Measurements from ENCODE around the gene PACS2.
"Not testable (repeated sequence)": the region's sequence is repeated elsewhere in the genome, so short reads cannot be mapped to it uniquely, and the experiment has no call there.

The PACS2 gene

GRCh38 chr14:105272623-105273022 is 41.9 kb upstream of the PACS2 start:
- CTCF ChIA-PET, result no interaction called here
- POLR2A ChIA-PET (ENCODE audit: low non-redundant PET), result no interaction called here

GRCh38 chr14:105273062-105273461 is 41.5 kb upstream of the PACS2 start:
- no peak for TF ChIP-seq CTCF (conservative IDR thresholded peaks at IDR 0.05; ENCODE audit: low read depth)

More at GRCh38 chr14:105272623-105273022, 41.9 kb upstream of the PACS2 start:
- no peak for DNase-seq (ENCODE audit: low spot score)
- no peak for TF ChIP-seq CTCF (conservative IDR thresholded peaks at IDR 0.05; ENCODE audit: low read depth)
- H3K27ac ChIP-seq, result peak overlapping the region; percentile 23

GRCh38 chr14:105274637-105275036 is 39.9 kb upstream of the PACS2 start:
- no peak overlapping the region for H3K27ac ChIP-seq
- DNase-seq (ENCODE audit: low spot score), result no peak
- ChIA-PET CTCF (interaction anchor here (0.6 kb wide), 1 partner anchor 1442 kb away, joined by 3 read pairs; no protein-coding TSS in a partner anchor), POLR2A (ENCODE audit: low non-redundant PET) (no interaction called here)
- no peak for TF ChIP-seq CTCF (conservative IDR thresholded peaks at IDR 0.05; ENCODE audit: low read depth)

More at GRCh38 chr14:105273062-105273461, 41.5 kb upstream of the PACS2 start:
- CTCF ChIA-PET, result no interaction called here
- POLR2A ChIA-PET (ENCODE audit: low non-redundant PET), result no interaction called here
- H3K27ac ChIP-seq, result peak overlapping the region; percentile 23
- DNase-seq (ENCODE audit: low spot score), result no peak

GRCh38 chr14:105275267-105275946 is 39.1 kb upstream of the PACS2 start:
- TF ChIP-seq CTCF (conservative IDR thresholded peaks at IDR 0.05; ENCODE audit: low read depth), result no peak
- ChIA-PET POLR2A (ENCODE audit: low non-redundant PET) (no interaction called here), CTCF (interaction anchor here (0.6 to 0.7 kb wide), 3 partner anchors 106 to 1441 kb away, joined by 3 to 4 read pairs (median 3); no protein-coding TSS in a partner anchor)
- DNase-seq (ENCODE audit: low spot score), result no peak
- no peak overlapping the region for H3K27ac ChIP-seq

- DNase-seq (ENCODE audit: low spot score); CTCF ChIA-PET; H3K27ac ChIP-seq; POLR2A ChIA-PET (ENCODE audit: low non-redundant PET): not testable (repeated sequence)
Measured at GRCh38 chr14:105277448-105277847, 37.1 kb upstream of the PACS2 start.

- POLR2A ChIA-PET (ENCODE audit: low non-redundant PET), result no interaction called here
- CTCF ChIA-PET, result no interaction called here
Measured at GRCh38 chr14:105279642-105280361, 34.7 kb upstream of the PACS2 start.

More at GRCh38 chr14:105279642-105280361, 34.7 kb upstream of the PACS2 start:
- no peak for TF ChIP-seq CTCF (conservative IDR thresholded peaks at IDR 0.05; ENCODE audit: low read depth)
- H3K27ac ChIP-seq, result no peak overlapping the region
- no peak for DNase-seq (ENCODE audit: low spot score)
